CD4-positive, alpha-beta memory T cell (primary cell): Measurements from ENCODE around the gene AADACL4. TPM values are rescaled to one million over a fixed set of nuclear protein-coding genes. Genes with fewer than 3 reads are reported as not detected.

ENCODE experiments used
- CTCF ChIA-PET: fragments of 350-600 bp; sonication (Branson Sonifier 250); formaldehyde crosslinking; loops from one replicate; lab custom pipeline; 2021; ENCODE audit warnings: inconsistent platforms; ENCODE audit not compliant: partially characterized antibody; lab: Charles Lee
- POLR2A ChIA-PET: fragments of 350-600 bp; sonication (Branson Sonifier 250); formaldehyde crosslinking; loops from one replicate; lab custom pipeline; 2021; ENCODE audit not compliant: partially characterized antibody; lab: Charles Lee
- DNase-seq, 5 donors: peaks; one replicate each; pipeline versions ENCODE4 v3.0.0 to v3.0.0-alpha.2; 2020 to 2022; ENCODE audit warnings: mixed read lengths in 1 of 5
- H3K27ac ChIP-seq: one replicate; pipeline ENCODE4 v1.7.0; 2013; ENCODE audit warnings: low read depth, low read length
- H3K27me3 ChIP-seq: 2 replicates; pipeline ENCODE4 v1.7.0; 2013; ENCODE audit warnings: mild to moderate bottlenecking, low read length, moderate library complexity; ENCODE audit not compliant: insufficient read depth
- H3K36me3 ChIP-seq: 2 replicates; pipeline ENCODE4 v1.7.0; 2013; ENCODE audit warnings: mild to moderate bottlenecking, low read length, moderate library complexity; ENCODE audit not compliant: insufficient read depth
- H3K4me1 ChIP-seq: 2 replicates; pipeline ENCODE4 v1.7.0; 2013; ENCODE audit warnings: mild to moderate bottlenecking, low read length, moderate library complexity; ENCODE audit not compliant: insufficient read depth
- H3K4me3 ChIP-seq, 2 donors: one replicate each; pipeline ENCODE4 v1.7.0; 2013; ENCODE audit warnings: low read length in 2 of 2, mild to moderate bottlenecking in 1 of 2
- H3K9me3 ChIP-seq, 2 donors: one replicate each; pipeline ENCODE4 v1.7.0; 2013; ENCODE audit warnings: low read length in 2 of 2, control low read depth in 1 of 2; ENCODE audit not compliant: control insufficient read depth in 1 of 2
- H3K27ac Mint-ChIP-seq, 7 donors: one replicate each; pipeline ENCODE4 v1.8.0; 2020 to 2021; ENCODE audit warnings: mixed read lengths in 7 of 7, mild to moderate bottlenecking in 6 of 7, inconsistent platforms in 3 of 7, moderate library complexity in 3 of 7
- H3K27me3 Mint-ChIP-seq, 2 donors: one replicate each; pipeline ENCODE4 v1.8.0; 2020 to 2021; ENCODE audit warnings: mixed read lengths in 2 of 2
- H3K36me3 Mint-ChIP-seq, 2 donors: one replicate each; pipeline ENCODE4 v1.8.0; 2020 to 2021; ENCODE audit warnings: mixed read lengths in 2 of 2, inconsistent platforms in 1 of 2, mild to moderate bottlenecking in 1 of 2
- H3K4me1 Mint-ChIP-seq, 4 donors: one replicate each; pipeline ENCODE4 v1.8.0; 2020 to 2021; ENCODE audit warnings: mixed read lengths in 4 of 4, mild to moderate bottlenecking in 1 of 4
- H3K4me3 Mint-ChIP-seq, 8 donors: one replicate each; pipeline ENCODE4 v1.8.0; 2020 to 2021; ENCODE audit warnings: mixed read lengths in 8 of 8, mild to moderate bottlenecking in 7 of 8, moderate library complexity in 6 of 8, inconsistent platforms in 3 of 8
- H3K9me3 Mint-ChIP-seq, 8 donors: one replicate each; pipeline ENCODE4 v1.8.0; 2020 to 2021; ENCODE audit warnings: mixed read lengths in 8 of 8, mild to moderate bottlenecking in 5 of 8, inconsistent platforms in 3 of 8, moderate library complexity in 1 of 8
- intact Hi-C: fragments of 100-400 bp; cut with micrococcal nuclease; formaldehyde crosslinking; loops from one replicate; pipeline ENCODE4 v1.15.1; 2023
- polyA plus RNA-seq, 2 donors: library from polyadenylated mRNA; unstranded; fragments of 300-500 nt; fragmentation: Illumina TruSeq; gene quantifications; one replicate each; pipeline ENCODE4 v1.2.3, GENCODE V29; 2021
- total RNA-seq, 2 experiments: library from RNA; stranded (reverse); gene quantifications; one replicate each; pipeline ENCODE4 v1.2.3, GENCODE V29; 2021

The AADACL4 gene
- total and polyA plus RNA-seq, 4 experiments from 2014 or later = not detected

GRCh38 chr1:12677565-12677964 lies 33.7 kb downstream of the AADACL4 start:
- POLR2A ChIA-PET = no interaction called here

GRCh38 chr1:12678350-12678749 lies 34.5 kb downstream of the AADACL4 start:
- H3K27me3 Mint-ChIP-seq = peaks cover 18 to 32% of the 10 kb centered on the region in 2 donors
- no peaks in the 10 kb centered on the region for H3K4me1 Mint-ChIP-seq
- POLR2A ChIA-PET = no interaction called here
- Histone ChIP-seq H3K4me3 (no peak overlapping the region), H3K27ac (no peak overlapping the region), H3K4me1 (no peaks in the 10 kb centered on the region), H3K36me3 (no peaks in the 10 kb centered on the region), H3K9me3 (no peaks in the 10 kb centered on the region), H3K27me3 (no peaks in the 10 kb centered on the region)
- no peak overlapping the region for H3K27ac Mint-ChIP-seq
- intact Hi-C loops = no loop called here
- DNase-seq = no peak
- peaks cover 0 to 16% (median 11%) of the 10 kb centered on the region in 8 donors for H3K9me3 Mint-ChIP-seq
- H3K36me3 Mint-ChIP-seq = peaks cover 0 to 3% of the 10 kb centered on the region in 2 donors
- no peak overlapping the region for H3K4me3 Mint-ChIP-seq
- CTCF ChIA-PET = no interaction called here

More at GRCh38 chr1:12677565-12677964, 33.7 kb downstream of the AADACL4 start:
- Histone ChIP-seq H3K27ac (no peak overlapping the region), H3K4me1 (no peaks in the 10 kb centered on the region), H3K9me3 (no peaks in the 10 kb centered on the region), H3K36me3 (no peaks in the 10 kb centered on the region), H3K27me3 (no peaks in the 10 kb centered on the region), H3K4me3 (no peak overlapping the region)
- Mint-ChIP-seq H3K36me3 (peaks cover 0 to 3% of the 10 kb centered on the region in 2 donors), H3K27me3 (peaks cover 17 to 26% of the 10 kb centered on the region in 2 donors), H3K4me3 (no peak overlapping the region), H3K4me1 (no peaks in the 10 kb centered on the region), H3K9me3 (peaks cover 0 to 16% (median 11%) of the 10 kb centered on the region in 8 donors), H3K27ac (no peak overlapping the region)
- CTCF ChIA-PET = no interaction called here
- no peak for DNase-seq
- intact Hi-C loops = no loop called here

- Mint-ChIP-seq H3K27ac (no peak overlapping the region), H3K4me1 (no peaks in the 10 kb centered on the region), H3K36me3 (peaks cover 0 to 3% of the 10 kb centered on the region in 2 donors), H3K9me3 (peaks cover 0 to 16% (median 11%) of the 10 kb centered on the region in 8 donors), H3K27me3 (peaks cover 18 to 33% of the 10 kb centered on the region in 2 donors), H3K4me3 (no peak overlapping the region)
- Histone ChIP-seq H3K9me3 (no peaks in the 10 kb centered on the region), H3K4me1 (no peaks in the 10 kb centered on the region), H3K27ac (no peak overlapping the region), H3K27me3 (no peaks in the 10 kb centered on the region), H3K4me3 (no peak overlapping the region), H3K36me3 (no peaks in the 10 kb centered on the region)
- CTCF ChIA-PET = no interaction called here
- no peak for DNase-seq
- intact Hi-C loops = no loop called here
- POLR2A ChIA-PET = no interaction called here
Observed at GRCh38 chr1:12678820-12679219, 34.9 kb downstream of the AADACL4 start.

GRCh38 chr1:12690156-12690555 lies 46.3 kb downstream of the AADACL4 start:
- no peaks in the 10 kb centered on the region for H3K9me3 ChIP-seq
- DNase-seq = no peak
- no peaks in the 10 kb centered on the region for H3K4me1 ChIP-seq
- POLR2A ChIA-PET = no interaction called here
- H3K36me3 ChIP-seq = no peaks in the 10 kb centered on the region
- H3K27ac Mint-ChIP-seq = no peak overlapping the region
- H3K27me3 Mint-ChIP-seq = peaks cover 11 to 15% of the 10 kb centered on the region in 2 donors
- no peaks in the 10 kb centered on the region for H3K36me3 Mint-ChIP-seq
- no peaks in the 10 kb centered on the region for H3K9me3 Mint-ChIP-seq
- H3K27ac ChIP-seq = no peak overlapping the region
- intact Hi-C loops = no loop called here
- CTCF ChIA-PET = no interaction called here
- no peaks in the 10 kb centered on the region for H3K4me1 Mint-ChIP-seq
- no peaks in the 10 kb centered on the region for H3K27me3 ChIP-seq
- no peak overlapping the region for H3K4me3 Mint-ChIP-seq
- H3K4me3 ChIP-seq = no peak overlapping the region

- ChIA-PET POLR2A (no interaction called here), CTCF (no interaction called here)
- Histone ChIP-seq H3K4me3 (no peak overlapping the region), H3K4me1 (no peaks in the 10 kb centered on the region), H3K9me3 (no peaks in the 10 kb centered on the region), H3K36me3 (no peaks in the 10 kb centered on the region), H3K27me3 (no peaks in the 10 kb centered on the region), H3K27ac (no peak overlapping the region)
- H3K27me3 Mint-ChIP-seq = peaks cover 9 to 17% of the 10 kb centered on the region in 2 donors
- H3K4me1 Mint-ChIP-seq = no peaks in the 10 kb centered on the region
- no peaks in the 10 kb centered on the region for H3K9me3 Mint-ChIP-seq
- DNase-seq = no peak
- H3K4me3 Mint-ChIP-seq = no peak overlapping the region
- no peaks in the 10 kb centered on the region for H3K36me3 Mint-ChIP-seq
- intact Hi-C loops = no loop called here
- no peak overlapping the region for H3K27ac Mint-ChIP-seq
Observed at GRCh38 chr1:12692967-12693782, 49.3 kb downstream of the AADACL4 start.

DNA sequence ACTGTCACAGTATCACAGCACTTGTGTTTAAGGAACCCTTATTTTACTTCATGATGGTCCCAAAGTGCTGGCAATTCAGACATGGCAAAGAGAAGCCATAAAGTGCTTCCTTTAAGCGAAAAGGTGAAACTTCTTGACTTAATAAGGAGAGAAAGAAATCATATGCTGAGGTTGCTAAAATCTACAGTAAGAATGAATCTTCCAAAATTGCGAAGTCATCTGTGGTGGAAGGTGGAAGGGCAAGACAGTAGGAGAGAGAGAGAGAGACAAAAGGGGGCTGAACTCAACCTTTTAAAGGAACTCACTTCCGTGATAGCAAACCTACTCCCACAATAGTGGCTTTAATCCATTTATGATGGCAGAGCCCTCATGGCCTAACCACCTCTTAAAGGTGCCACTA lies 52.8 kb downstream of the AADACL4 start:
- H3K27ac ChIP-seq = no peak overlapping the region
- intact Hi-C loops = no loop called here
- H3K4me1 ChIP-seq = no peaks in the 10 kb centered on the region
- POLR2A ChIA-PET = no interaction called here
- no peaks in the 10 kb centered on the region for H3K36me3 ChIP-seq
- no peaks in the 10 kb centered on the region for H3K27me3 ChIP-seq
- no peaks in the 10 kb centered on the region for H3K9me3 ChIP-seq
- no peak overlapping the region for H3K4me3 ChIP-seq
- H3K4me1 Mint-ChIP-seq = no peaks in the 10 kb centered on the region
- H3K36me3 Mint-ChIP-seq = no peaks in the 10 kb centered on the region
- no peak overlapping the region for H3K4me3 Mint-ChIP-seq
- peaks cover 0 to 12% (median 3%) of the 10 kb centered on the region in 8 donors for H3K9me3 Mint-ChIP-seq
- CTCF ChIA-PET = no interaction called here
- no peak for DNase-seq
- H3K27me3 Mint-ChIP-seq = peaks cover 21 to 26% of the 10 kb centered on the region in 2 donors
- no peak overlapping the region for H3K27ac Mint-ChIP-seq

GRCh38 chr1:12697397-12697796 lies 53.5 kb downstream of the AADACL4 start:
- intact Hi-C loops = no loop called here

More at GRCh38 chr1:12697397-12697796, 53.5 kb downstream of the AADACL4 start:
- H3K9me3 ChIP-seq = no peaks in the 10 kb centered on the region
- H3K36me3 Mint-ChIP-seq = no peaks in the 10 kb centered on the region
- no peaks in the 10 kb centered on the region for H3K4me1 ChIP-seq
- H3K27ac Mint-ChIP-seq = no peak overlapping the region
- H3K27me3 Mint-ChIP-seq = peaks cover 21 to 22% of the 10 kb centered on the region in 2 donors
- peaks cover 0 to 12% (median 3%) of the 10 kb centered on the region in 8 donors for H3K9me3 Mint-ChIP-seq
- ChIA-PET POLR2A (no interaction called here), CTCF (no interaction called here)
- no peaks in the 10 kb centered on the region for H3K27me3 ChIP-seq
- no peak for DNase-seq
- H3K4me3 ChIP-seq = no peak overlapping the region
- no peak overlapping the region for H3K4me3 Mint-ChIP-seq
- H3K4me1 Mint-ChIP-seq = no peaks in the 10 kb centered on the region
- no peak overlapping the region for H3K27ac ChIP-seq
- no peaks in the 10 kb centered on the region for H3K36me3 ChIP-seq
